NCI-H226 (cell line): ENCODE data around the gene SLC38A8.

ENCODE experiments used
- DNase-seq: peaks from one replicate; pipeline ENCODE4 v3.0.0-alpha.2; 2015

Gene SLC38A8

GRCh38 chr16:84042308-84042878 lies at the start of gene SLC38A8:
Gene SLC38A8 (minus strand): TSS chr16:84042795. CDS start chr16:84042157, 638 bp downstream.
- no peak for DNase-seq

- DNase-seq = no peak
Observed at GRCh38 chr16:84091460-84091859, 48.9 kb upstream of the SLC38A8 start.

GRCh38 chr16:84090211-84090610 lies 47.6 kb upstream of the SLC38A8 start:
- no peak for DNase-seq

GRCh38 chr16:84088695-84089395 lies 46.2 kb upstream of the SLC38A8 start:
- DNase-seq = no peak

GRCh38 chr16:84087466-84088151 lies 45.0 kb upstream of the SLC38A8 start:
- DNase-seq = no peak

- DNase-seq = no peak
Observed at GRCh38 chr16:84087001-84087400, 44.4 kb upstream of the SLC38A8 start.

GRCh38 chr16:84086341-84086740 lies 43.7 kb upstream of the SLC38A8 start:
- no peak for DNase-seq

GRCh38 chr16:84085773-84086172 lies 43.2 kb upstream of the SLC38A8 start:
- DNase-seq = no peak

- no peak for DNase-seq
Observed at GRCh38 chr16:84085271-84085667, 42.7 kb upstream of the SLC38A8 start.

GRCh38 chr16:84084570-84085270 lies 42.1 kb upstream of the SLC38A8 start:
- DNase-seq = no peak

- no peak for DNase-seq
Observed at GRCh38 chr16:84082835-84083569, 40.4 kb upstream of the SLC38A8 start.

- no peak for DNase-seq
Observed at GRCh38 chr16:84082110-84082509, 39.5 kb upstream of the SLC38A8 start.

- DNase-seq = no peak
Observed at GRCh38 chr16:84081446-84081989, 38.9 kb upstream of the SLC38A8 start.

GRCh38 chr16:84080813-84081212 lies 38.2 kb upstream of the SLC38A8 start:
- no peak for DNase-seq

GRCh38 chr16:84080378-84080777 lies 37.8 kb upstream of the SLC38A8 start:
- no peak for DNase-seq

- no peak for DNase-seq
Observed at GRCh38 chr16:84079664-84080063, 37.1 kb upstream of the SLC38A8 start.

- DNase-seq = no peak
Observed at GRCh38 chr16:84075376-84075775, 32.8 kb upstream of the SLC38A8 start.

- DNase-seq = no peak
Observed at GRCh38 chr16:84074721-84075120, 32.1 kb upstream of the SLC38A8 start.

GRCh38 chr16:84072014-84072413 lies 29.4 kb upstream of the SLC38A8 start:
- DNase-seq = peak; percentile 72

GRCh38 chr16:84071121-84071520 lies 28.5 kb upstream of the SLC38A8 start:
- no peak for DNase-seq

- no peak for DNase-seq
Observed at GRCh38 chr16:84069540-84069939, 26.9 kb upstream of the SLC38A8 start.

- no peak for DNase-seq
Observed at GRCh38 chr16:84068783-84069462, 26.3 kb upstream of the SLC38A8 start.
